T-helper 2 cell treated with Interferon-gamma antibody and Interleukin-4, amounts not matched to agents 100 ng/mL and 5 ng/mL, for 36 hours (primary cell): ENCODE data around the gene MPDU1. TPM values are rescaled to one million over a fixed set of nuclear protein-coding genes. Genes with fewer than 3 reads are reported as not detected.
"Not testable (repeated sequence)": the region's sequence is repeated elsewhere in the genome, so short reads cannot be mapped to it uniquely, and the experiment has no call there.

Experiments
- intact Hi-C: fragments of 100-400 bp; cut with micrococcal nuclease; formaldehyde crosslinking; loops from one replicate; pipeline ENCODE4 v1.15.1; 2023
- total RNA-seq: library from RNA; stranded (reverse); gene quantifications from 2 replicates; pipeline ENCODE4 v1.2.3, GENCODE V29; 2022

Gene MPDU1
- total RNA-seq, 1 donor from 2014 or later: 79.6 TPM

- intact Hi-C loops: loop anchor here (2.0 to 10.0 kb wide), 2 partner anchors 31 to 221 kb away; partner anchors contain the start of genes KDM6B and MPDU1
These were observed 30.2 kb downstream of the MPDU1 start for GRCh38 chr17:7613769-7614424.

- intact Hi-C loops: loop anchor here (1.0 to 10.0 kb wide), 5 partner anchors 32 to 220 kb away; partner anchors contain the start of genes KDM6B, MPDU1, POLR2A and WRAP53
These were observed 31.0 kb downstream of the MPDU1 start, which contains the start of gene FXR2 for GRCh38 chr17:7614425-7615264. Gene FXR2, minus strand, starts transcription at chr17:7614897. Its CDS starts 365 bp downstream, at chr17:7614532.

- intact Hi-C loops: loop anchor here (1.0 to 10.0 kb wide), 5 partner anchors 33 to 219 kb away; partner anchors contain the start of genes KDM6B, MPDU1, POLR2A and WRAP53
These were observed 31.7 kb downstream of the MPDU1 start for GRCh38 chr17:7615265-7615747.

- intact Hi-C loops: loop anchor here (10.0 kb wide), 1 partner anchor 216 kb away; the partner anchor contains the start of gene KDM6B
These were observed 35.0 kb downstream of the MPDU1 start for GRCh38 chr17:7618608-7619007.

GRCh38 chr17:7620835-7621234 is 37.2 kb downstream of the MPDU1 start:
- intact Hi-C loops: no loop called here

- intact Hi-C loops: no loop called here
These were observed 40.0 kb downstream of the MPDU1 start for GRCh38 chr17:7623661-7624060.

- intact Hi-C loops: not testable (repeated sequence)
These were observed 42.1 kb downstream of the MPDU1 start for GRCh38 chr17:7625749-7626148.

- intact Hi-C loops: no loop called here
These were observed 42.7 kb downstream of the MPDU1 start for GRCh38 chr17:7626307-7626706.

- intact Hi-C loops: no loop called here
These were observed 43.3 kb downstream of the MPDU1 start for GRCh38 chr17:7626956-7627249.

- intact Hi-C loops: no loop called here
These were observed 43.8 kb downstream of the MPDU1 start, which contains the start of gene SAT2 for GRCh38 chr17:7627250-7628121. Gene SAT2, minus strand, starts transcription at chr17:7627821. Its CDS starts 186 bp downstream, at chr17:7627635.

GRCh38 chr17:7629939-7630571 is 46.4 kb downstream of the MPDU1 start, which contains the start of gene SHBG:
Gene SHBG, plus strand, starts transcription at chr17:7630135. Its CDS starts 38 bp downstream, at chr17:7630173.
- intact Hi-C loops: no loop called here

- intact Hi-C loops: loop anchor here (1.0 kb wide), 1 partner anchor 57 kb away; the partner anchor contains the start of gene WRAP53
These were observed 48.0 kb downstream of the MPDU1 start for GRCh38 chr17:7631398-7632380.

GRCh38 chr17:7632492-7632894 is 48.8 kb downstream of the MPDU1 start:
- intact Hi-C loops: loop anchor here (1.0 kb wide), 1 partner anchor 56 kb away; the partner anchor contains the start of gene WRAP53

- intact Hi-C loops: no loop called here
These were observed 49.4 kb downstream of the MPDU1 start for GRCh38 chr17:7633093-7633492.

- intact Hi-C loops: no loop called here
These were observed 50.7 kb downstream of the MPDU1 start for GRCh38 chr17:7634384-7634783.

GRCh38 chr17:7636163-7636562 is 52.5 kb downstream of the MPDU1 start:
- intact Hi-C loops: no loop called here
